Retinal pigment epithelial cell (primary cell): ENCODE measurements around the gene TMEM171.
A peak's percentile ranks its signal among the peaks of the same experiment; 100 is the strongest.

Experiments
- DNase-seq: peaks from one replicate; pipeline ENCODE4 v3.0.0-alpha.2; 2010; ENCODE audit warnings: low read depth
- H3K4me3 ChIP-seq: 2 replicates; pipeline ENCODE4 v1.5.1; 2011; ENCODE audit warnings: mild to moderate bottlenecking, low read length, control low read depth, moderate library complexity
- TF ChIP-seq, protein P1 (sequence below): conservative IDR thresholded peaks from 2 replicates; pipeline ENCODE4 v1.5.1; 2011; ENCODE audit warnings: low read depth, low read length, control low read depth, inconsistent platforms

Gene TMEM171

DNA sequence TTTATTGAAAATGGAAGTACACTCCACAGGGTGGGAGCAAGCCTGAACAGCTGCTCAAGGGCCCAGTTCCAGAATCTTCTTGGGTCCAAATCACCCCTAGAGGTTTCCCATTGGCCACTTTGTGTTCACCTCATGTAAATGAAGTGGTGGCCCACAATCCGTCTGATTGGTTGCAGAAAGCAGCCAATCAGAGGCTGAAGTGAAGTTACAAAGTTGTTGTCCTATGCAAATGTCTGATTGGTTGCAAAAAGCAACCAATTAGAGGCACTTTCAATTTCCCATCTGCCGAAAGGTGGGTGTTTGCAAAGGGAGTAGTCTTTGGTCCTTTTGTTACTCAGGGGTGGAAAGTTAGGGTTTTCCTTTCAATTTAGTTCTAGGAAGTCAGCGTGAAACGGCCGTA lies 8.8 kb downstream of the TMEM171 start:
- TF ChIP-seq, protein P1, sequence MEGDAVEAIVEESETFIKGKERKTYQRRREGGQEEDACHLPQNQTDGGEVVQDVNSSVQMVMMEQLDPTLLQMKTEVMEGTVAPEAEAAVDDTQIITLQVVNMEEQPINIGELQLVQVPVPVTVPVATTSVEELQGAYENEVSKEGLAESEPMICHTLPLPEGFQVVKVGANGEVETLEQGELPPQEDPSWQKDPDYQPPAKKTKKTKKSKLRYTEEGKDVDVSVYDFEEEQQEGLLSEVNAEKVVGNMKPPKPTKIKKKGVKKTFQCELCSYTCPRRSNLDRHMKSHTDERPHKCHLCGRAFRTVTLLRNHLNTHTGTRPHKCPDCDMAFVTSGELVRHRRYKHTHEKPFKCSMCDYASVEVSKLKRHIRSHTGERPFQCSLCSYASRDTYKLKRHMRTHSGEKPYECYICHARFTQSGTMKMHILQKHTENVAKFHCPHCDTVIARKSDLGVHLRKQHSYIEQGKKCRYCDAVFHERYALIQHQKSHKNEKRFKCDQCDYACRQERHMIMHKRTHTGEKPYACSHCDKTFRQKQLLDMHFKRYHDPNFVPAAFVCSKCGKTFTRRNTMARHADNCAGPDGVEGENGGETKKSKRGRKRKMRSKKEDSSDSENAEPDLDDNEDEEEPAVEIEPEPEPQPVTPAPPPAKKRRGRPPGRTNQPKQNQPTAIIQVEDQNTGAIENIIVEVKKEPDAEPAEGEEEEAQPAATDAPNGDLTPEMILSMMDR, result no peak
- no peak overlapping the region for H3K4me3 ChIP-seq
- DNase-seq, result no peak

DNA sequence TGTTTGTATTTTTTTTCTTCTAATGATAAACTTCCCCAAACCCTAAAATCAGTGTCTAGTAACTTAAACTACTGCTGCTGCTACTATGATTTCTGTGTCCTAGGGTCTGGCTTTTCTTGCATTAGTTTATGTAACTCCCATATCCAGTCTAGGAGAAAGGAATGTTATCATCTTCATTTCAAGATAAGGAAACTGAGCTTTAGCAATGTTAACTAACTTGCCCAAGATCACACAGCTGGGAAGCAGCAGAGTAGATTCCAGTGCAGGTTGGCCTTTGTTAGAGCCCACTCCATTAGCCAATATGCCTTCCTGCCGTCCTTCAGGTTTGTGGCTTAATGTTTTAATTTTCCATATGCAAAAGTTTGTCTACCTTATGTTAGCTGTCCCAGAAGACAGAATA lies 10.4 kb downstream of the TMEM171 start:
- TF ChIP-seq, protein P1, result no peak
- DNase-seq, result no peak
- no peak overlapping the region for H3K4me3 ChIP-seq

DNA sequence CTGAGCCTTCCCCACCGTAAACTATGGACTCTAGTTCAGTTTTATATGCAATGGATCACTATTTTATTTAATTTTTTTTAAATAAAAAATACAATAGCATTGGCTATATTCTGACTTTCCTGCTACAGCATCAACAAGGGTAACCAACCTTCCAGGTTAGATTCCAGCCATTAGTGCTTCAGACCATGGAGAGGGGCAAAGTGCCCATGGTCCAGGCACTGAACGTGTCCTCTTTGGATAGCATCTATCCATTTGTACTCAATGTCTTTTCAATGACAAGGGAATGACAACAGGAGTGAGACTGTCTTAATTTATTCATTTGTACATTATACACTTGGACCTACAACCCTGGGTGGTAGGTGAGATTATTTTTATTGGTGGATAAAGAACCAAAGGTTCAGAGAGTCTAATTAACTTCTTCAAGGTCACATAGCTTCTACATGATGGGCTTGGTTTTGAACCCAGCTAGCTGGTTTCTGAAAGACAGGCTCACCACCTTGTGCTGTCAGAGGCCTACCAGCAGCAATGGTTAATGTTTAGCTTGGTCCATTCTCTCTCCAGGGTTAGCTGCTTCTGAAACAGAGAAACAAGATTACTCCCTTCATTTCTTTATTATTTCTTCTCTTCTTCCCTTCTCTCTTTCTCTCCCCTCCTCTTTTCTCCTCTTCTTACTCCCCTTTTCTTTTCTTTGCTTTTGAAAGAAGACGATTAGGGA lies 11.5 kb downstream of the TMEM171 start:
- TF ChIP-seq, protein P1, result no peak
- H3K4me3 ChIP-seq, result no peak overlapping the region
- no peak for DNase-seq

DNA sequence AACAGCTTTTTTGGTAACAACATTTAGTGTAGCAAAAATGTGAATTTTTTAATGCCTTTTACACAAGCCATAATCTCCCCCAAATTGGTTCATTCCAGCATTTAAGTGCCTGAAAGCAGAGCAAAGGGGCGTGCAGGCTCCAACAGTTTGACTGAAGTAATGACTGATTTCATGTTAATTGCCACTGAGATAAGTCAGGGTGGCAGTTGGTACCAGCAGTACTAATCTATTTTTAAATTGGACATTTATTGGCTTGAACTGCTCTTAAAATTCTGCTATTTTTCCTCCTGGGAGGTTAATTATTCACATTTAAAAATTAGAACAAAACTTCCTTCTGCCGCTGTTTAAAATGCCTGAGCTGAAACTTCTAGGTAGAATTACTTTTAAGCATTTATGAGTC lies 12.4 kb downstream of the TMEM171 start:
- DNase-seq, result no peak
- H3K4me3 ChIP-seq, result no peak overlapping the region
- TF ChIP-seq, protein P1, result no peak

DNA sequence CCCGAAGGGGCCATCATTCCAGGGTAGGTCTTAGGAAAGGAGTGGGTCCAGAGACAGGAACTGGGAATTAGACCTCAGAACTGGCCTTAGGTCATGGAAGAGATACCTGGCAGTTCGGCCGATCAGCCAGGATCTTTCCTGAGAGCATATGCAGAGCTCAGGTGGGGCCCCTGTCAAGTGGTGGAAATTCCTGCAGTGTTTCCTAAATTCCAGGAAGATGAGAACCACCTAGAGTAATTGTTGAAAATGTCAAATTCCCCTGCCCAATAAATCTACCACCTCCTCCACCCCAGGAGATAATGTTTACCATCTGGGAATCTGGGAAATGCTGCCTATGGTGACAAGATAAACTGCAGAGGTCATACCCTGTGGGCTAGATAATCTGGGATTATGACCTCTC lies 14.6 kb downstream of the TMEM171 start:
- no peak overlapping the region for H3K4me3 ChIP-seq
- no peak for DNase-seq
- TF ChIP-seq, protein P1, result no peak

DNA sequence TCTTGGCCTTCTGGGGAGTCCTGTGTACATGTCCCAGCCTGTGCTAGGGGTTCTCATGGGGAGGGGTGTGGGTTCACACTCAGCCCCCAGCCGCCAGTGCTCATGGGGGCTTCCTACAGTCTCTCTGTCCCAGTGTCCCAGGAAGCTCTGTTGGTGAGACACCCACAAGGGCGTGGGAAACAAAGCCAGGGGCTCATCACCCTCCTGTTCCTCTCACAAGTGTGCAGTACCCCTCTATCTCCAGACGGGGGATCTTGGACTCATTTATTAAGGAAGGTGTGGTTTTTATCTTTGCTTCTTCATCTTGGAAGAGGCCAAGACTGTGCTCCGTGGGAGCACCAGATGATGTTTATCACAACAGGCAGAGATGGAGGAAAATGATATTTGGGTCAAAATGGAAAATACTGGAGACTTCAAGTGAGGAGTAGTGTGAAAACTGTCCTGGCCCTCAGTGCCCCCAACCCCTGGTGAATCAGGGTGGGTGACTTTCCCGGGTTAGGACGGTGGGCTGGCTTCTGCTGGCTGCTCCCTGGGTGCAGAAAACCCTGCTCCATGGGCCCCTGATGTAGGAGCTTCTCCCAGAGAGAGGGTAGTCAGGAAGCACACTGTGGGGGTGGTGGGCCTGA lies 15.2 kb downstream of the TMEM171 start:
- TF ChIP-seq, protein P1, result peak; percentile 56
- H3K4me3 ChIP-seq, result no peak overlapping the region
- DNase-seq, result no peak

DNA sequence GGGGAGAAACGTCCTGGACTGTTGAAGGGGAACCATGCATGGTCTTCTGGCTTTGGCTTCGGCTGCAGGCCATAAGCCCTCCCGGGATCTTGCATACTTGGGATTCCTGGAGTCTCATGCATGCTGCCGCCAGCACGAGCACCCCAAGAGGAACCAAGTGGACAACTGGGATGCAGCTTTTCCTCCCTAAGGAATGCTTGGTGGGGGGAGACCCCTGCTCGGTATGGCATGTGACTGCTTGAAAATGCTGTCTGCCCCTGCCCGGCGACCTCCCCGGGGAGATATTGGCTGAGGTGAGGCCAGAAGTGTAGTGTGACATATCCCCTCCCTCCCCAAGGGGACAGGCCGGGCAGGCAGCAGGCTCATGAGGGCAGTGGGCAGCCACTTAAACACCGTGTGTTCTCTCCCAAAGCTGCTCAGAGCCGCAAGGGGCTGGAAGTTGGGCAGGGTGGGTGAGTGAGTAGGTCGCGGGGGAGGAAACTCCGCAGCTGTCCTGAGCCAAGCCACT lies 15.7 kb downstream of the TMEM171 start:
- H3K4me3 ChIP-seq, result no peak overlapping the region
- peak; percentile 54 for DNase-seq
- TF ChIP-seq, protein P1, result no peak
